NCI-H510A (cell line): ENCODE data around the gene FCRL1.

Source experiments
- DNase-seq: peaks from one replicate; lab custom pipeline; 2025; lab: John Stamatoyannopoulos, UW

The FCRL1 gene

DNA sequence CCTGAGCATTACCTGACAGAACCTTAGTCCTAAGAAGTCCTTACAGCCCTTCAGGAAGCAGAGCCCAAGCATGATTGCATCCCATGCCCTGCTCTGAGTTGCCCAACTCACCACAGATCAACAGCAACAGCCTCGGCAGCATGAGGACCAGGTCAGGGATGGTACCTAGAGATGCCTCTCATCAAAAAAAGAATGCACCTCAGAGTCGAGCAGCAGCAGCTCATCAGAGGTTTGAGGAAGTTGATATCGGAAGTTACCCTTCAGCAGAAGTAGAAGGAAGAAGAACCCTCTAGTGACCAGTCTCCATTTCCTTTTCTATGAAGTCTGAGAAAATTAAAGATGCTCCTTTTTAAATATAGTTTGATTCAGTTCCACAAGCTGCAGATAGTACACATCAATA lies at the start of gene FCRL1:
Gene FCRL1, minus strand, starts transcription at position 225 of the 400 bp plus-strand sequence. Its CDS starts 83 bp downstream, at position 142.
- no peak for DNase-seq

DNA sequence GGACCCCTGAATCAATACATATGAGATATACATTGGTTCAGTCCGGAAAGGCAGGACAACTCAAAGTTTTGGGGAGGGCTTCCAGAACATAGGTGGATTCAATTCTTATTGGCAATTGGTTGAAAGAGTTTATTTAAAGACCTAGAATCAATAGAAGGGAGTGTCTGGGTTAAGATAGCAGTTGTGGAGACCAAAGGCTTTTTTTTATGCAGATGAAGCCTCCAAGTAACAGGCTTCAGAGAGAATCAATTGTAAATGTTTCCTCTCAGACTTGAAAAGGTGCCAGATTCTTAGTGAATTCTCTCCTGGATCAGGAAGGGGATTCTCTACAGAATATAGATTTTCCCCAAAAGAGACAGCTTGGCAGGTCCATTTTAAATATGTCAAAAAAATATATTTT lies 48.7 kb upstream of the FCRL1 start:
- no peak for DNase-seq

DNA sequence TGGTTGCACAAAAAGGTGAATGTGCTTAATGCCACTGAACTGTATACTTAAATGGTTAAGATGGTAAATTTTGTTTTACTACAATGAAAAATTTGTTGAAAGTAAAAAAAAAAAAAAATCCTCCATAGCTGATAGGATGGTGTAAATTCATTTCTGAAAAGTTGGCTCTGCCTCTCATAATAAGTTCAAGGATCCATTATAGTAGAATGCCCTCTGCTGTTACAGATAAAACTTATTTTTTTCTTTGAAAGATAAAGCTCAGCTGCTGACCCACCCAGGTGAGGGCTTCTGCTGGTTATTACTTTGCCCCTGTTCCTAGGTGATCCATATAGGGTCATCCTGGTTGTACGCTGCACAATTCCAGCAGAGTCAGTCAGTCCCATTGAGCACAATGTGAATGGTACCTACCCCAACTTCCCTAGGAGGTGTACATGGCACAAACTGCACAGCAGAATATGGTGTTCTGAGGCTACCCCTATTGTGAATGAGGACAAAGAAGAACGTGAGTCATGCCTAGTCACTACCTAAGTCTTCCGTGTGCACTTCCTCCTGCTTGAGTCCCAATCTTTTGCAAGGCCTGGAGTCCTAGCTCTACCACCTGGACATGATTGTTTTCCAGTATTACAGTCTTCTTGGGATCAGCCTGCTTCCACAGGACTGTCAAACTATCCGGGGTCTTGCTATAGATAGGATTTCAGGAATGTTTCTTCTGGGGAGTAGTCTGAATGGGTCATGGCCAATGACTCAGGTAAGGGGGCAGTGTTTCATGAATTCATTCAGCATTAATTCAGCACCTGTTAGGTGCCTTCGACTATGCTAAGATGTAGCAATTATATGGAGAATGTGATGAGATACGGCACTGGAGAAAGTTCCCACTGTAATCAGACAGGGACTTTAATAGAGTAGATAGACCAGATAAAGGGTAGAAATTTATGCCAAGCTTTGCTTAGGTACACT lies 42.5 kb upstream of the FCRL1 start:
- DNase-seq = no peak

DNA sequence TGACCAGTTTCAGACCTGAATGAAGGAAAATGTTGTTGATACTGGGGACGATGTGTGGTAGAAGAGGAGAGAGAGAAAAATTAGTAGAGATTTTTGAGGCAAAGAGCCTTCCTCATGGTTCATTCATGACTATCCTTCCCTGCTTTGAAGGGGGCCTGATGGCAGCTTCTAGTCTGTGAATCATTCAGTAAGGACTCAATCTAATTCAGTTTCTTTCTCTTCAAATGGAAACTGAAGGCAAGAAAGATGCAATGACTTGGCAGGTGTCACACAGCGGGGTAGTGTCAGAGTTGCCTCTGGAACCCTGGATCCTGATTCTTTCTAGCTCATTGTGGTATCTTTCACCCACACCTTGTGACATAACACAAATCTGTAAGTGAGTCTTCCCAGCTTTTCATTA lies 36.6 kb upstream of the FCRL1 start:
- DNase-seq = no peak

DNA sequence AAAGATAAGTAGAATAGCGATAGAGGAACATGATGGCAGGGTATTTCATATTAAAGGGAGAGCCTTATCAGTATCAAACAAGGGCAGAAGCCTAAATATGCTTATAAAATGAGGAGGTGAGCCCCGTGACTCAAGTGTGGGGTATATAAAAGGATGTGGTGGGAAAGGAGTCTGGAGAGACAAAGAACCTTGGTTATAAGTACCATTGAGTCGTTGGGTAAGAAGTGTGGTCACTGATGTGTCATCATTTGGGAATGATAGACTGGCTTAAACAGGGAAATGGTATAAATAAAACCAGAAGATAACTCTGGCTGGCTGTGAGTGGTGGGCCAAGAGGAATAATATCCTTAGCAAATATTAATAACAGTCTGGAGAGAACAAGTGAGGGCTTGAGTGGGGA lies 32.6 kb upstream of the FCRL1 start:
- DNase-seq = no peak

DNA sequence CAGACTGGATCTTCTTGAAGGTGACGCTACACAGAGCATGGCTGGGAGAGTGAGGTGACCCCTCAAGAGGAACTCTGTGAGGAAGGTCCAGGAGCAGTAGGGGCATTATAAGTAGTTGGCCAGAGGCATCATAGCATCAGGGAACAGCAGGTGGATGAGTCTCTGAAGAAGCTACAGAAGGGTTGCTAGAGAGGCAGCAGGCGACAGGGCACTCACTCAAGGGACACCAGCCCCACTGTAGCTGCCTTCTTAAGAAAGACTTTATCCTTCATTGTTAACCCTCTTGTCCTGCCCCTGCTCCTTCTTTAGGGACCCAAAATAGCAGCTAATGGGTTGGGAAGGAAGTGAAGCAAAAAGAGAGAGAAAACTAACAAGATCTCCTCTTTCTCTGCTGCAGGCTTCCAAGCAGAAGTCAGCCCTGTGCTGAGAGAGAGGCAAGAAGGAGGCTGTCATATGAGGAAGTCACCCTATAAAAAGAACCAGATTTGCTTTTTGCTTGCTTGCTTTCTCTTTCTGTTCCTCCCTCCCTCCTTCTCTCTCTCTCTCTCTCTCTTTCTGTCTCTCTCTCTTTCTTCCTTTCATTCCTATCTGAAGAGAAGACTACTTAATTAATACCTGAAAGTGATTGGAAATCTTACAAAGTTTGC lies 29.4 kb upstream of the FCRL1 start:
- DNase-seq = no peak

DNA sequence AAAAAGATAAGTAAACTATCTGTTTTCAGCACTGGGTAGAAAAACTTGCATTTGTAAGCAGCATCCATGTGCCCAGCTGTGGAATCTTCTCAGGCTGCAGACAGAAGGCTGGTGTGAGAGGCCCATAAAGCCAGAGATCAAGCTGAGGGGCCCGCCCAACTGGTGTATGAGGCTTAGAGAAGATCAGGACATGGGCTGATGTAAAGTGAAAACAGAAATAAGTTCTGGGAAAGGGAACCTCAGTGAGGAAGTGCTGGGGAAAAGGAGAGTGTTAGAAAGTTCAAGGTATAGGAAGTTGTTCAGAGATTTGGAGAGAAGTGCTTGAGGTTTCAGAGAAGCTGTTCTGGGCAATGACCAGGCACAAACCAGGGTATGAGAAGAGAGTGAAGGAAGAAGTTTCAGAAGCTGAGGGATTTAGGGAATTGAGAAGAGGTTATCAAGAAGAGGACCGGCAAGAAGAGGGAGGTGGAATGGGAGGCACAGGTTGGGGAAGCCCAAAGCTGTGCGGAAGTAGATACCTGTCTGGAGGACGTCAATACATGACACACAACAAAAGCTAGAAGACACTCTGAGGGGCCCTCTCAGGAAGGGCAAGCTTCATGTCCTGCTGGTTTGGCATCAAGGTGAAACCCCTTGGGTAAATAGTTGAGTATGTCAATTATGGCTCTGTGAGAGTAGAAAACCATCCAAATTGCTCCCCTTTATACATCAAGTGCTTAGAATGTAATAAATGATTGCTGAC lies 24.3 kb upstream of the FCRL1 start:
- DNase-seq = no peak

- DNase-seq = no peak
Observed at GRCh38 chr1:157842939-157843338, 23.0 kb upstream of the FCRL1 start.

DNA sequence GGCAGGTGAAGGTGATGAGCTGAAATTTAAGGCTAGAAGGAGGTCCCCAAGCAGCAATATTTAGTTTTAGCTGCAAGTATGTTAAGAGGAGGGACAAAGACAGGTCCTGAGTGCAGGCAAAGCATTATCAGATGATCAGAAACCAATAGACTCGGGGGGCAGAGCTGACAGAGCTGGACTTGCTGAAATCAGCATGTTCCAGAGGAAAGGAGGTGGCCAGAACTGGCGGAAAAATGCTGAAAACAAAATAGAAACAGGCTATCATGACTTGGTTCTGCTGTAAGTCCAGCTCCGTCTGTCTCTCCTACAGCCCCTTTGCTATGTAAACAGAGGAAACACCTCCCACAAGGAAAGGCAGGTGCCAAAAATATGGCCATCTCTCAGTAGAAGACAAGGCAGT lies 21.8 kb upstream of the FCRL1 start, which contains the start of gene CD5L:
Gene CD5L, minus strand, starts transcription at position 101 of the 400 bp plus-strand sequence. CDS start 107 bp downstream, outside the sequence.
- DNase-seq = no peak

- no peak for DNase-seq
Observed at GRCh38 chr1:157838966-157839365, 19.0 kb upstream of the FCRL1 start.

DNA sequence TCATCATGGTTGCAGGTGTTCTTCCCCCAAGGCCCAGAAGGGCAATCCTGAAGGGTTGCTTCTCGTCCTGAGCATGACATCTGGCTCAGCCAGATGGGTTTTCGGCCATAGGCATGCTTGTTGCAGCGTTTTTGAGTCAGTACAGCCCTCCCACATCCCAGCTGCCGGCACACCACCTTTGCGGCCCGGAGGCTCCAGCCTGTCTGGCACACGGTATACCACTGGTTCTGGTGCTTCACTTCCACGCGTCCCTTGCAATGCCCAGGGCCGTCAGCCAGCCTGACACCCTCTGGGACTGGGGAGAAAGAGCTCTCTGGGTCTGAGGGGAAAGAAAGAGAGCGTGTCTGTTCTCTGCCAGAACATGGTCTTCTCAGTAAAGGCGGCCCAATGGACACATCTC lies 14.5 kb upstream of the FCRL1 start:
- no peak for DNase-seq

GRCh38 chr1:157833145-157833544 lies 13.2 kb upstream of the FCRL1 start:
- no peak for DNase-seq

DNA sequence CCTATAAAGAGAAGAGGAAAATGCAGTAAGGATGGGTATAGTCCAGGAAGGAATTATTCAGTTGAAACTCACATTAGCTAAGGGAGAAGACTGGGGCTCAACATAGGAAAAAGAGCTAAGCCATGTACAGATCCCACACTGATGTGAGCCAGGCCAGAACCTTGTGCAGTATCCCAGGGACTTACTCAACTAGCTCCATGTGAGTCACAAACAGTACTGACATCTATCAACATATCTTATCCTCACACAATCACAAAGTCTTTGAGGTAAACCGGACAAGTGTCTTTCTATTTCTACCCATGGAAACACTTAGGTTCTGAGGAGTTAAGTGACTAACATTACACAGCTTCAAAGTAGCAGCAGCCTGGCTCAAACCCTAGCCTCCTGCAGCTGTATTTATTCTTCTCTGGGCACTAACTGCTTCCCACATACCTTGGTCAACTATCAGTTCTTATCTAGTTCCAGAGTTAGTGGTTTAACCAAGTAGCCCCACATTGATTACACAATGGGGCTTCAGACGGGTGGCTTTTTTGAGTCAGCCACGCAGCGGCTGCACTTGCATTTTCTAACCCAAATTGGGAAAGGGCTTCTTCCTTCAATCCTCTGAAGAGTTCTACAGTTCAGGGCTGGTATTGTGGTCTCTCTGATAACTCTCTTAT lies 12.2 kb upstream of the FCRL1 start:
- DNase-seq = no peak

DNA sequence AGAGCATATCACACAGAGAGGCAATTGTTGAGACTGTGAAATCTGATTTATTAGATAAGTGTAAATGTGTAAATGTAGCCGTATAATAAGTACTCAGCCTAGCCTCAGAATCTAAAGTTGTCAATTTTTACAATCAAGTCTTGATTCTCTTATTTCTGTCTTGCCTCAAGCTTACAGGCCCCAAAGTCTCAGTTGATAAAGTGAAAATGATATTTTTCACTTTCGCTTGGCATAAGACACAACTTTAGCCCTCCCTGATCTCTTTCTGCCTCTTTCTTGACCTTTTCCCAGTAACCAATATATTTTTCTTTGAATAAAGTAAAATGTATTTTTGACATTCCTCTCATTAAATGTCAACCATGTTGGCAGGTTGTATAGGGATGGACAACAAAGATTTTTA lies 11.0 kb upstream of the FCRL1 start:
- DNase-seq = no peak

GRCh38 chr1:157829711-157830110 lies 9.8 kb upstream of the FCRL1 start:
- no peak for DNase-seq

GRCh38 chr1:157829210-157829609 lies 9.3 kb upstream of the FCRL1 start:
- no peak for DNase-seq

DNA sequence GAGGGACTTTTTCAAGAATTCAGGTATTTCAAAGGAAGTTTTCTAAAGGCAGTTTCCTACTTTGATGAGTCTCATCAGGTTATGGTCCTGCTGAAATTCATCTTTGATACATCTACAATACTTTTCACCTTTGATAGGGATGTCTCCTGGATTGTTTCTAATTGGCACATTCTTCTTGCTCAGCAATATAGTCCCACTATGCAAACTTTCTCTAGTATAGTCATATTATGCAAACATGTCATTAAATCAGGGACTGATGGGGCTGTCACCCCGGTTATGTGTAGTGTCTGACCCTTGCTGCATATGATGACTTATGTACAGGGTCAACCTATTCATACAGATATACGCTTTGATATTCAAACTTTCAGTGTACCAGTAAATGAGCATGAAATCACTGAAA lies 379 bp upstream of the FCRL1 start:
- no peak for DNase-seq

GRCh38 chr1:157819215-157819614 lies 705 bp downstream of the FCRL1 start:
- DNase-seq = no peak

DNA sequence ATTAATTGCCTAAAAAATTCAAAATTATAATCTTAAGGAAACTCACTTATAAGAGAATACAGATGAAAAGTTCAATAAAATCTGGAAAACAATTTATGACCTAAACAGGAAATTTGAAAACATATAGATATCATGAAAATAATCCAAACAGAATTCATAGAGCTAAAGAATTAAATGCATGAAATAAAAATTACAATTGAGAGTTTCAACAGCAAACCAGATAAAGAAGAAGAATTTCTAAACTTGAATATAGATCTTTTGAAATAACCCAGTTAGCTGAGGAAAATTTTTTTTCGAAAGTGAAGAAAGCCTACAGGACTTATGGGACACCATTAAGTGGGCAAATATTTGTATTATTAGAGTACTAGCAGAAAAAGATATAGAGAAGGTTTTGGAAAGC lies 6.7 kb downstream of the FCRL1 start:
- no peak for DNase-seq

DNA sequence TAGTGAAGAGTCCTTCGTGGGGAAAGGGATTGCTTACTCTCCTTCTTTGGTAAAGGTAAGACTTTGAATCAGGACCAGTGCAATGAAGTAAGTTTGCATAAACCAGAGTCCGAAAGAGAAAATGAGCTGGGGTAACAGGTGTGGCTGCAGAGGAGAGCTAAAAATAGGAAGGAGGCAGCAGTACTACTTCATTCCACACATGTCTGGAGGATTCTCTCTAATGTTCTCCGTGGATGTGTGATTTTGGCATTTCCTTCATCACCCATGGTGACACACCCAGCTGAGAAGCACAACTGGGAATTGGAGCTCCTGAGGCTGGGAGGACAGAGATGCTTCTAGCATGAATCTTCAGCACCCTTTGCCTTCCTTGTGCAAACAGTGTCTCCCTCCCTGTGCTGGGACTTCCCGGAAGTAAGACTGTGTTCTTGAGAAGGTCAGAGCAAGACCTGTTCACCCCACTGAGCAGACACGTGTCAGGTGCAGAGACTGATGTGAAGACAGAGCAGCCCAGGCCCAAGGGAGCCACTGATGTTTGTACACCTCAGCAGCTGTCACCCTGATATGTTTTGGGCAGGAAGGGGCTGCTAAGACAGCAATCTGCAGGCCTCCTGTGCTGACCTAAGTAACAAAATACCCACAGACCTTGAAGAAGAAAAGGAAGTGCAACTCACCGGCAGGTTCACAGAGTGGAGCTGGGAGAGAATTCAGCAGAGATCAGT lies 13.3 kb downstream of the FCRL1 start:
- no peak for DNase-seq

- no peak for DNase-seq
Observed at GRCh38 chr1:157803851-157804250, 16.1 kb downstream of the FCRL1 start.
